Hepatocyte (in vitro differentiated cells): ENCODE results near the gene CEACAM19. TPM values are rescaled to one million over a fixed set of nuclear protein-coding genes. Genes with fewer than 3 reads are reported as not detected.
A peak's percentile ranks its signal among the peaks of the same experiment; 100 is the strongest.

Source experiments
- DNase-seq: peaks from one replicate; pipeline ENCODE4 v3.0.0-alpha.2; 2016; ENCODE audit warnings: low spot score
- H2AFZ ChIP-seq: fragments of 200-600 bp; sonication (generic); 2 replicates; pipeline ENCODE4 v1.6.0; 2016; ENCODE audit warnings: antibody characterized with exemption, mild to moderate bottlenecking
- H3K27ac ChIP-seq: fragments of 200-600 bp; sonication (generic); 2 replicates; pipeline ENCODE4 v1.5.1; 2016; ENCODE audit warnings: mild to moderate bottlenecking
- H3K27me3 ChIP-seq: fragments of 200-600 bp; sonication (generic); 2 replicates; pipeline ENCODE4 v1.6.1; 2016
- H3K36me3 ChIP-seq: fragments of 200-600 bp; sonication (generic); replicated peaks from 2 replicates; pipeline ENCODE4 v1.5.1; 2016; ENCODE audit warnings: low read depth; ENCODE audit not compliant: insufficient read depth
- H3K4me1 ChIP-seq: fragments of 200-600 bp; sonication (generic); 2 replicates; pipeline ENCODE4 v1.5.1; 2016; ENCODE audit warnings: mild to moderate bottlenecking, moderate library complexity; ENCODE audit not compliant: insufficient read depth
- H3K4me2 ChIP-seq: fragments of 200-600 bp; sonication (generic); 2 replicates; pipeline ENCODE4 v1.6.0; 2016
- H3K4me3 ChIP-seq: fragments of 200-600 bp; sonication (generic); 2 replicates; pipeline ENCODE4 v1.5.1; 2016; ENCODE audit warnings: mild to moderate bottlenecking
- H3K79me2 ChIP-seq: fragments of 200-600 bp; sonication (generic); 2 replicates; pipeline ENCODE4 v1.6.0; 2017; ENCODE audit warnings: mild to moderate bottlenecking
- H3K9me2 ChIP-seq: fragments of 200-600 bp; sonication (generic); replicated peaks from 2 replicates; pipeline ENCODE4 v1.6.0; 2017; ENCODE audit warnings: mild to moderate bottlenecking; ENCODE audit not compliant: insufficient read depth
- H3K9me3 ChIP-seq: fragments of 200-600 bp; sonication (generic); 2 replicates; pipeline ENCODE4 v1.5.1; 2016; ENCODE audit warnings: low read depth, mild to moderate bottlenecking
- H4K20me1 ChIP-seq: fragments of 200-600 bp; sonication (generic); 2 replicates; pipeline ENCODE4 v1.6.0; 2016; ENCODE audit warnings: mild to moderate bottlenecking; ENCODE audit not compliant: insufficient read depth, poor library complexity, severe bottlenecking
- CTCF ChIP-seq: fragments of 200-600 bp; sonication (generic); IDR thresholded peaks from 2 replicates; pipeline ENCODE4 v1.5.1; 2016; ENCODE audit warnings: antibody characterized with exemption, mild to moderate bottlenecking; ENCODE audit not compliant: poor library complexity
- EZH2 ChIP-seq: fragments of 200-600 bp; sonication (generic); IDR thresholded peaks from 2 replicates; pipeline ENCODE4 v1.6.1; 2016; ENCODE audit warnings: antibody characterized with exemption, mild to moderate bottlenecking, borderline replicate concordance
- EZH2phosphoT487 ChIP-seq: fragments of 200-600 bp; sonication (generic); IDR thresholded peaks from one replicate; pipeline ENCODE4 v1.6.1; 2018; ENCODE audit warnings: antibody characterized with exemption, mild to moderate bottlenecking, low read depth, moderate library complexity; ENCODE audit not compliant: unreplicated experiment, severe bottlenecking
- WGBS: methylation state at CpG from one replicate; pipeline ENCODE4 v1.1.6; 2016; ENCODE audit warnings: low lambda C conversion rate; ENCODE audit errors: missing lambda C conversion rate; 5-methylcytosine and 5-hydroxymethylcytosine counted together
- polyA plus RNA-seq: library from polyadenylated mRNA; unstranded; fragments of >200 nt; fragmentation: Nextera tagmentation; extraction: Ambion mirVana; gene quantifications from 2 replicates; pipeline ENCODE4 v1.2.1, GENCODE V29; 2016
- total RNA-seq: library from RNA; depleted of rRNA; stranded (reverse); fragments of >200 nt; gene quantifications from 2 replicates; pipeline ENCODE4 v1.2.3, GENCODE V29; 2014

CEACAM19 gene
- total and polyA plus RNA-seq, 2 experiments from 2014 or later: 2.8 to 5.6 TPM

- H3K9me3 ChIP-seq: no peaks in the 10 kb centered on the region
- 89% methylated on average over 3 of the region's 3 CpGs for WGBS
- H3K9me2 ChIP-seq: no peaks in the 10 kb centered on the region
- H2AFZ ChIP-seq: no peak overlapping the region
- H3K4me2 ChIP-seq: peak overlapping the region; percentile 3
- TF ChIP-seq CTCF (no peak), EZH2 (no peak), EZH2phosphoT487 (no peak)
- H3K4me1 ChIP-seq: peaks cover 58% of the 10 kb centered on the region
- H3K36me3 ChIP-seq: no peaks in the 10 kb centered on the region
- H3K27me3 ChIP-seq: no peaks in the 10 kb centered on the region
- no peaks in the 10 kb centered on the region for H4K20me1 ChIP-seq
- no peak overlapping the region for H3K4me3 ChIP-seq
- no peak for DNase-seq
- H3K79me2 ChIP-seq: no peaks in the 10 kb centered on the region
- peak overlapping the region; percentile 96 for H3K27ac ChIP-seq
These were observed 35.5 kb upstream of the CEACAM19 start for GRCh38 chr19:44635581-44636438.

- Histone ChIP-seq H3K79me2 (no peaks in the 10 kb centered on the region), H3K4me3 (no peak overlapping the region), H3K27ac (peak overlapping the region; percentile 96), H3K4me2 (peak overlapping the region; percentile 3), H4K20me1 (no peaks in the 10 kb centered on the region), H2AFZ (no peak overlapping the region), H3K9me2 (no peaks in the 10 kb centered on the region), H3K4me1 (peaks cover 61% of the 10 kb centered on the region), H3K9me3 (no peaks in the 10 kb centered on the region), H3K36me3 (no peaks in the 10 kb centered on the region), H3K27me3 (no peaks in the 10 kb centered on the region)
- no peak for DNase-seq
- TF ChIP-seq EZH2: no peak
- no peak for TF ChIP-seq CTCF
- TF ChIP-seq EZH2phosphoT487: no peak
- WGBS: 84% methylated on average over 11 of the region's 11 CpGs
These were observed 34.6 kb upstream of the CEACAM19 start for GRCh38 chr19:44636439-44637389.

- Histone ChIP-seq H3K79me2 (peaks cover 3% of the 10 kb centered on the region), H3K4me3 (no peak overlapping the region), H3K4me1 (peaks cover 61% of the 10 kb centered on the region), H3K9me2 (no peaks in the 10 kb centered on the region), H3K4me2 (no peak overlapping the region), H3K36me3 (no peaks in the 10 kb centered on the region), H3K27ac (peak overlapping the region; percentile 96), H4K20me1 (no peaks in the 10 kb centered on the region), H3K9me3 (no peaks in the 10 kb centered on the region), H3K27me3 (no peaks in the 10 kb centered on the region), H2AFZ (no peak overlapping the region)
- no peak for TF ChIP-seq CTCF
- no peak for TF ChIP-seq EZH2phosphoT487
- no peak for TF ChIP-seq EZH2
- DNase-seq: no peak
- 84% methylated on average over 5 of the region's 5 CpGs for WGBS
These were observed 33.9 kb upstream of the CEACAM19 start for GRCh38 chr19:44637390-44637764.
